K562 (cell line): ENCODE measurements around the gene KCNJ13. TPM values are rescaled to one million over a fixed set of nuclear protein-coding genes. Genes with fewer than 3 reads are reported as not detected.

Source experiments
- ATAC-seq: fragments of 200-7000 bp; cut with Tn5 transposase; 3 replicates; pipeline ENCODE4 v1.9.1; 2020; ENCODE audit warnings: moderate library complexity
- BruUV-seq: library from RNA; stranded (reverse); fragments of 400-500 nt; replicated peaks from 2 replicates; lab custom pipeline; 2021; lab: Mats Ljungman, UMichigan
- CTCF ChIA-PET: fragments of 300-600 bp; formaldehyde crosslinking; extraction: SDS; loops from one replicate; lab custom pipeline; 2021; ENCODE audit warnings: low intra/inter-chr PET ratio; lab: Yijun Ruan, JAX
- POLR2A ChIA-PET: fragments of 300-600, 350-650 bp; sonication (Branson Sonifier 250); formaldehyde crosslinking; extraction: SDS; loops from one replicate; lab custom pipeline; 2021; ENCODE audit warnings: antibody characterized with exemption, inconsistent platforms; lab: Yijun Ruan, JAX
- DNase-seq, 4 experiments: peaks; one replicate each; pipeline versions ENCODE4 v3.0.0 to v3.0.0-alpha.2; 2011 to 2018; ENCODE audit warnings: low spot score in 3 of 4, mixed read lengths in 3 of 4; ENCODE audit errors: extremely low read depth in 1 of 4
- FAIRE-seq: peaks from 2 replicates; lab custom pipeline; 2011; peaks lifted over from hg19 to GRCh38; lab: Jason Lieb, UNC
- H2AFZ ChIP-seq: 2 replicates; pipeline ENCODE4 v1.6.0; 2011; ENCODE audit warnings: low read depth, low read length, control low read depth, inconsistent platforms
- H3K27ac ChIP-seq: fragments of 200-600 bp; 3 replicates; pipeline ENCODE4 v1.8.0; 2011; ENCODE audit warnings: low read depth, mild to moderate bottlenecking, control low read depth, inconsistent platforms, low read length, moderate library complexity, mixed read lengths; ENCODE audit errors: extremely low read depth
- H3K27me3 ChIP-seq, 2 experiments: fragments of 300-600 bp in 1 of 2; 2 replicates in 1 of 2; 3 replicates in 1 of 2; pipeline versions ENCODE4 v1.6.0 to v1.8.0; 2011; ENCODE audit warnings: inconsistent platforms in 2 of 2, low read length in 2 of 2, mild to moderate bottlenecking in 1 of 2, mixed read lengths in 1 of 2, moderate library complexity in 1 of 2; ENCODE audit not compliant: control insufficient read depth in 2 of 2, insufficient read depth in 2 of 2
- H3K36me3 ChIP-seq: fragments of 300-600 bp; 3 replicates; pipeline ENCODE4 v1.8.0; 2011; ENCODE audit warnings: mild to moderate bottlenecking, low read length, inconsistent platforms; ENCODE audit not compliant: control insufficient read depth, insufficient read depth
- H3K4me1 ChIP-seq, 2 experiments: fragments of 200-600 bp in 1 of 2; replicated peaks in 1 of 2; 2 replicates in 1 of 2; 3 replicates in 1 of 2; pipeline versions ENCODE4 v1.5.1 to v1.8.0; 2011; ENCODE audit warnings: inconsistent platforms in 2 of 2, low read length in 2 of 2, mild to moderate bottlenecking in 1 of 2, mixed read lengths in 1 of 2, moderate library complexity in 1 of 2; ENCODE audit not compliant: control insufficient read depth in 2 of 2, insufficient read depth in 2 of 2
- H3K4me2 ChIP-seq: 2 replicates; pipeline ENCODE4 v1.6.1; 2011; ENCODE audit warnings: low read length, control low read depth, inconsistent platforms, mixed read lengths; ENCODE audit not compliant: insufficient read depth
- H3K4me3 ChIP-seq: fragments of 200-600 bp; sonication (generic), shearing (Covaris generic); 2 replicates; pipeline ENCODE4 v1.5.1; 2016; ENCODE audit warnings: control low read depth, inconsistent platforms
- H3K79me2 ChIP-seq: fragments of 200-600 bp; 3 replicates; pipeline ENCODE4 v1.8.0; 2011; ENCODE audit warnings: low read length, inconsistent platforms; ENCODE audit not compliant: control insufficient read depth, insufficient read depth
- H3K9ac ChIP-seq, 2 experiments: 2 replicates each; pipeline versions ENCODE4 v1.6.0 to v1.6.1; 2011; ENCODE audit warnings: low read depth in 2 of 2, low read length in 2 of 2, control low read depth in 1 of 2, inconsistent platforms in 1 of 2, mild to moderate bottlenecking in 1 of 2, mixed read lengths in 1 of 2; ENCODE audit not compliant: insufficient read depth in 1 of 2
- H3K9me1 ChIP-seq: one replicate; pipeline ENCODE4 v1.6.0; 2011; ENCODE audit warnings: inconsistent platforms, mild to moderate bottlenecking, low read length, moderate library complexity; ENCODE audit not compliant: control insufficient read depth, insufficient read depth
- H3K9me3 ChIP-seq: replicated peaks from 2 replicates; pipeline ENCODE4 v1.5.1; 2011; ENCODE audit warnings: low read depth, low read length, inconsistent platforms; ENCODE audit not compliant: control insufficient read depth, insufficient read depth
- H4K20me1 ChIP-seq: replicated peaks from 2 replicates; pipeline ENCODE4 v1.6.1; 2011; ENCODE audit warnings: low read length, inconsistent platforms, mixed read lengths; ENCODE audit not compliant: control insufficient read depth, insufficient read depth
- BCL6 ChIP-seq: fragments of 250-450 bp; sonication (Bioruptor Pico); IDR thresholded peaks from 2 replicates; pipeline ENCODE4 v1.4.0; 2020
- KLF13 ChIP-seq: fragments of 450-650 bp; IDR thresholded peaks from 2 replicates; pipeline ENCODE4 v1.6.1; 2016; ENCODE audit warnings: missing genetic modification characterization, low read depth, mild to moderate bottlenecking, missing compliant biosample characterization, moderate library complexity, borderline replicate concordance
- NR2C2 ChIP-seq, 2 experiments: fragments of 200-800 bp in 1 of 2; sonication (Bioruptor generic) in 1 of 2; sonication (generic) in 1 of 2; formaldehyde crosslinking in 1 of 2; IDR thresholded peaks; 2 replicates each; pipeline versions ENCODE4 v1.6.1 to v1.8.0; 2016 to 2022; ENCODE audit warnings: mild to moderate bottlenecking in 1 of 2, missing compliant biosample characterization in 1 of 2, missing genetic modification characterization in 1 of 2, missing genetic modification reagents in 1 of 2
- ZBTB7A ChIP-seq: IDR thresholded peaks from 2 replicates; pipeline ENCODE4 v1.6.1; 2011; ENCODE audit warnings: low read depth, mild to moderate bottlenecking, low read length, moderate library complexity, borderline replicate concordance; ENCODE audit not compliant: control insufficient read depth
- WGBS: fragments of 100-300 bp; shearing (Covaris generic); methylation state at CpG from one replicate; pipeline ENCODE4 v1.1.6; 2016; ENCODE audit warnings: low coverage, mixed read lengths; ENCODE audit not compliant: insufficient coverage; ENCODE audit errors: missing lambda C conversion rate; 5-methylcytosine and 5-hydroxymethylcytosine counted together
- in situ Hi-C: fragments of 300-500 bp; cut with MboI; formaldehyde crosslinking; loops from 4 replicates; pipeline ENCODE4 v1.15.0; 2018; ENCODE audit warnings: inconsistent platforms, mixed read lengths
- intact Hi-C: fragments of 100-400 bp; cut with micrococcal nuclease; formaldehyde crosslinking; loops from 2 replicates; pipeline ENCODE4 v1.14.2; 2022
- polyA plus RNA-seq, 8 experiments: library from polyadenylated mRNA; depleted of rRNA in 4 of 8; stranded (reverse) in 5 of 8; unstranded in 3 of 8; fragments of >200 nt; fragmentation: Nextera tagmentation in 2 of 8; fragmentation: Illumina TruSeq in 1 of 8; extraction: Ambion mirVana in 2 of 8; extraction: Trizol in 1 of 8; gene quantifications; 2 replicates each; pipeline versions ENCODE4 v1.2.1 to v1.2.3, GENCODE V29; 2011 to 2014; ENCODE audit warnings: inconsistent platforms in 1 of 8, missing spikeins in 1 of 8
- total RNA-seq, 7 experiments: library from RNA; depleted of rRNA in 6 of 7; stranded (reverse); fragments of >200 nt in 6 of 7; fragmentation: Illumina TruSeq in 2 of 7; extraction: Trizol in 2 of 7; gene quantifications; 2 replicates each; pipeline versions ENCODE4 v1.2.1 to v1.2.3, GENCODE V29; 2011 to 2021; ENCODE audit warnings: low replicate concordance in 1 of 7
- TF ChIP-seq, protein P1 (sequence below), 3 experiments: IDR thresholded peaks in 2 of 3; conservative IDR thresholded peaks in 1 of 3; 2 replicates each; pipeline ENCODE4 v1.5.1; 2011 to 2012; ENCODE audit warnings: low read length in 3 of 3, mild to moderate bottlenecking in 3 of 3, control low read depth in 2 of 3, improper control_type of control experiment in 1 of 3, inconsistent platforms in 1 of 3, low read depth in 1 of 3, mixed read lengths in 1 of 3, moderate library complexity in 1 of 3; ENCODE audit not compliant: insufficient read depth in 2 of 3
- TF ChIP-seq, protein P2 (sequence below): fragments of 200-800 bp; sonication (Bioruptor generic); IDR thresholded peaks from 2 replicates; pipeline ENCODE4 v1.6.1; 2016; ENCODE audit warnings: missing genetic modification characterization, missing compliant biosample characterization

KCNJ13 gene
- total and polyA plus RNA-seq, 9 of the 15 experiments (the other 6 are each of a cell fraction or from before 2014, with no cell fraction given) = 0.45 TPM; not detected in 8

DNA sequence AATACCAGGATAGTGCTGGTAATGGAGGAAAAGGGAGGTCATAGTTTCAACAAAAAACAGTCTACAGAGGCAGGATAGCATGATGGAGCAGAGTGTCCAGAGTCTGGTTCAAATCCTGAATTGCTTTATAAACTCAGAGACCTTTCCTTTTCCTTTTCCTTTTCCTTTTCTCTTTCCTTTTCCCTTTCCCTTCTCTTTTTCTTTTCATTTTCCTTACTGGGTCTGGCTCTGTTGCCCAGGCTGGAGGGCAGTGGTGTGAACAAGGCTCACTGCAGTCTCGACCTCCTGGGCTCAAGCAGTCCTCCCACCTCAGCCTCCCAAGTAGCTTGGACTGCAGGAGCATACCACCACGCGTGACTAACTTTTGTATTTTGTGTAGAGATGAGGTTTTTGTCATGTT lies 47.6 kb downstream of the KCNJ13 start:
- no peak for DNase-seq
- in situ Hi-C loops (no loop called here), intact Hi-C loops (no loop called here)
- no peak overlapping the region for H3K4me3 ChIP-seq
- no peak overlapping the region for H2AFZ ChIP-seq
- peaks cover 44% of the 10 kb centered on the region for H3K79me2 ChIP-seq
- TF ChIP-seq, protein P1, sequence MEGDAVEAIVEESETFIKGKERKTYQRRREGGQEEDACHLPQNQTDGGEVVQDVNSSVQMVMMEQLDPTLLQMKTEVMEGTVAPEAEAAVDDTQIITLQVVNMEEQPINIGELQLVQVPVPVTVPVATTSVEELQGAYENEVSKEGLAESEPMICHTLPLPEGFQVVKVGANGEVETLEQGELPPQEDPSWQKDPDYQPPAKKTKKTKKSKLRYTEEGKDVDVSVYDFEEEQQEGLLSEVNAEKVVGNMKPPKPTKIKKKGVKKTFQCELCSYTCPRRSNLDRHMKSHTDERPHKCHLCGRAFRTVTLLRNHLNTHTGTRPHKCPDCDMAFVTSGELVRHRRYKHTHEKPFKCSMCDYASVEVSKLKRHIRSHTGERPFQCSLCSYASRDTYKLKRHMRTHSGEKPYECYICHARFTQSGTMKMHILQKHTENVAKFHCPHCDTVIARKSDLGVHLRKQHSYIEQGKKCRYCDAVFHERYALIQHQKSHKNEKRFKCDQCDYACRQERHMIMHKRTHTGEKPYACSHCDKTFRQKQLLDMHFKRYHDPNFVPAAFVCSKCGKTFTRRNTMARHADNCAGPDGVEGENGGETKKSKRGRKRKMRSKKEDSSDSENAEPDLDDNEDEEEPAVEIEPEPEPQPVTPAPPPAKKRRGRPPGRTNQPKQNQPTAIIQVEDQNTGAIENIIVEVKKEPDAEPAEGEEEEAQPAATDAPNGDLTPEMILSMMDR (IDR thresholded peaks at IDR 0.05 in 2 of 3, conservative IDR thresholded peaks at IDR 0.05 in 1 of 3; ENCODE audit: insufficient read depth in 2 of 3, low read depth in 1 of 3, low read length in 3 of 3) = no peak
- TF ChIP-seq ZBTB7A = no peak
- no peak for TF ChIP-seq BCL6 (CRISPR knock-in tag)
- TF ChIP-seq, all 486 proteins: peak for 0
- H3K9ac ChIP-seq = no peak overlapping the region
- WGBS = 95% methylated on average over 2 of the region's 3 CpGs
- no TSS peak for BruUV-seq
- H3K27ac ChIP-seq = no peak overlapping the region
- no peaks in the 10 kb centered on the region for H3K9me3 ChIP-seq
- 0 out of 2 replicates have a peak, but pooled peaks cover 2% of the 10 kb centered on the region for H4K20me1 ChIP-seq
- FAIRE-seq (no peak), ATAC-seq (no peak)
- no peaks in the 10 kb centered on the region for H3K9me1 ChIP-seq
- no peak overlapping the region for H3K4me2 ChIP-seq
- POLR2A ChIA-PET = interaction anchor here (0.8 kb wide), 1 partner anchor 11 kb away, joined by 3 read pairs; no protein-coding TSS in a partner anchor
- peaks cover 53% of the 10 kb centered on the region; the same call in 2 of the 3 replicates for H3K36me3 ChIP-seq
- no peaks in the 10 kb centered on the region for H3K4me1 ChIP-seq
- H3K27me3 ChIP-seq = no peaks in the 10 kb centered on the region
- CTCF ChIA-PET = no interaction called here

DNA sequence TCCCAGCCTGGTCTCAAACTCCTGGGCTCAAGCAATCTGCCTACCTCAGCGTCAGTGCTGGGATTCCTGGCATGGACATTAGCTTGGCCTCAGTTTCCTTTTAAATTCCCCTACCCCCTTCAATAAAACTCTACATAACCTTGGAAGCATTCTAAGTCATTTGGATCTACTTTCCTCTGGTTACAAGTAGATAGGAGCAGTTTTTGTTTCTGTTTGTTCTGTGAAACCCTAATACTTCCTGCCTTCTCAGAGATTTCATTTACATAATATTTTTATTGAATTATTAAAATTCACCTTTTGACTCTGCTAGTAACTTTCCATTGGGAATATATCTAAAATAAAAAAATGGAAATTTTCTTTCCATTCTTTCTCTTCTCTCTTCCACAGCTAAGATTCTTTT lies 53.3 kb downstream of the KCNJ13 start:
- Histone ChIP-seq H2AFZ (no peak overlapping the region), H3K9me3 (no peaks in the 10 kb centered on the region), H3K4me2 (no peak overlapping the region), H3K27me3 (no peaks in the 10 kb centered on the region), H3K9ac (no peak overlapping the region), H3K79me2 (peaks cover 63% of the 10 kb centered on the region), H3K4me1 (no peaks in the 10 kb centered on the region), H3K27ac (no peak overlapping the region), H4K20me1 (no peaks in the 10 kb centered on the region), H3K36me3 (peaks cover 66% of the 10 kb centered on the region), H3K4me3 (no peak overlapping the region), H3K9me1 (peaks cover 2% of the 10 kb centered on the region)
- TF ChIP-seq NR2C2 (CRISPR knock-in tag; IDR thresholded peaks at IDR 0.05) = no peak
- TF ChIP-seq NR2C2 (tag; IDR thresholded peaks at IDR 0.05) = no peak
- TF ChIP-seq, protein P2, sequence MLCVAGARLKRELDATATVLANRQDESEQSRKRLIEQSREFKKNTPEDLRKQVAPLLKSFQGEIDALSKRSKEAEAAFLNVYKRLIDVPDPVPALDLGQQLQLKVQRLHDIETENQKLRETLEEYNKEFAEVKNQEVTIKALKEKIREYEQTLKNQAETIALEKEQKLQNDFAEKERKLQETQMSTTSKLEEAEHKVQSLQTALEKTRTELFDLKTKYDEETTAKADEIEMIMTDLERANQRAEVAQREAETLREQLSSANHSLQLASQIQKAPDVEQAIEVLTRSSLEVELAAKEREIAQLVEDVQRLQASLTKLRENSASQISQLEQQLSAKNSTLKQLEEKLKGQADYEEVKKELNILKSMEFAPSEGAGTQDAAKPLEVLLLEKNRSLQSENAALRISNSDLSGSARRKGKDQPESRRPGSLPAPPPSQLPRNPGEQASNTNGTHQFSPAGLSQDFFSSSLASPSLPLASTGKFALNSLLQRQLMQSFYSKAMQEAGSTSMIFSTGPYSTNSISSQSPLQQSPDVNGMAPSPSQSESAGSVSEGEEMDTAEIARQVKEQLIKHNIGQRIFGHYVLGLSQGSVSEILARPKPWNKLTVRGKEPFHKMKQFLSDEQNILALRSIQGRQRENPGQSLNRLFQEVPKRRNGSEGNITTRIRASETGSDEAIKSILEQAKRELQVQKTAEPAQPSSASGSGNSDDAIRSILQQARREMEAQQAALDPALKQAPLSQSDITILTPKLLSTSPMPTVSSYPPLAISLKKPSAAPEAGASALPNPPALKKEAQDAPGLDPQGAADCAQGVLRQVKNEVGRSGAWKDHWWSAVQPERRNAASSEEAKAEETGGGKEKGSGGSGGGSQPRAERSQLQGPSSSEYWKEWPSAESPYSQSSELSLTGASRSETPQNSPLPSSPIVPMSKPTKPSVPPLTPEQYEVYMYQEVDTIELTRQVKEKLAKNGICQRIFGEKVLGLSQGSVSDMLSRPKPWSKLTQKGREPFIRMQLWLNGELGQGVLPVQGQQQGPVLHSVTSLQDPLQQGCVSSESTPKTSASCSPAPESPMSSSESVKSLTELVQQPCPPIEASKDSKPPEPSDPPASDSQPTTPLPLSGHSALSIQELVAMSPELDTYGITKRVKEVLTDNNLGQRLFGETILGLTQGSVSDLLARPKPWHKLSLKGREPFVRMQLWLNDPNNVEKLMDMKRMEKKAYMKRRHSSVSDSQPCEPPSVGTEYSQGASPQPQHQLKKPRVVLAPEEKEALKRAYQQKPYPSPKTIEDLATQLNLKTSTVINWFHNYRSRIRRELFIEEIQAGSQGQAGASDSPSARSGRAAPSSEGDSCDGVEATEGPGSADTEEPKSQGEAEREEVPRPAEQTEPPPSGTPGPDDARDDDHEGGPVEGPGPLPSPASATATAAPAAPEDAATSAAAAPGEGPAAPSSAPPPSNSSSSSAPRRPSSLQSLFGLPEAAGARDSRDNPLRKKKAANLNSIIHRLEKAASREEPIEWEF (CRISPR knock-in tag) = no peak
- TF ChIP-seq KLF13 (tag) = no peak
- intact Hi-C loops = no loop called here
- ATAC-seq (no peak), FAIRE-seq (no peak), DNase-seq (no peak)
- BruUV-seq = no TSS peak
- in situ Hi-C loops = no loop called here
- ChIA-PET CTCF (no interaction called here), POLR2A (interaction anchor here (1.2 kb wide), 1 partner anchor 8 kb away, joined by 3 read pairs; no protein-coding TSS in a partner anchor)
- WGBS = 100% methylated on average over 1 of the region's 1 CpG
